SJCRH30 (cell line): ENCODE results near the gene ZC3HAV1. TPM values are rescaled to one million over a fixed set of nuclear protein-coding genes. Genes with fewer than 3 reads are reported as not detected.
"Not testable (repeated sequence)": the region's sequence is repeated elsewhere in the genome, so short reads cannot be mapped to it uniquely, and the experiment has no call there.

Source experiments
- DNase-seq, 2 experiments: peaks; one replicate each; pipeline ENCODE4 v3.0.0-alpha.2; 2015 to 2020
- H3K27ac ChIP-seq: fragments of 250-450 bp; sonication (Bioruptor Pico); 2 replicates; pipeline ENCODE4 v1.5.1; 2020; ENCODE audit warnings: mild to moderate bottlenecking, moderate library complexity
- H3K27me3 ChIP-seq: fragments of 250-450 bp; sonication (Bioruptor Pico); 2 replicates; pipeline ENCODE4 v1.5.1; 2020; ENCODE audit warnings: mild to moderate bottlenecking, moderate library complexity
- H3K36me3 ChIP-seq: fragments of 250-450 bp; sonication (Bioruptor Pico); 2 replicates; pipeline ENCODE4 v1.5.1; 2020; ENCODE audit warnings: mild to moderate bottlenecking, moderate library complexity
- H3K4me1 ChIP-seq: fragments of 250-450 bp; sonication (Bioruptor Pico); 2 replicates; pipeline ENCODE4 v1.5.1; 2020; ENCODE audit warnings: mild to moderate bottlenecking, moderate library complexity
- H3K4me3 ChIP-seq: fragments of 250-450 bp; sonication (Bioruptor Pico); 2 replicates; pipeline ENCODE4 v1.5.1; 2020; ENCODE audit warnings: mild to moderate bottlenecking, moderate library complexity
- H3K9me3 ChIP-seq: fragments of 250-450 bp; sonication (Bioruptor Pico); replicated peaks from 2 replicates; pipeline ENCODE4 v1.5.1; 2020; ENCODE audit warnings: mild to moderate bottlenecking, moderate library complexity
- total RNA-seq: library from RNA; depleted of rRNA; stranded (reverse); fragments of >200 nt; shearing (Covaris generic); gene quantifications from 2 replicates; pipeline ENCODE4 v1.2.3, GENCODE V29; 2014

Gene ZC3HAV1
- total RNA-seq, 1 experiment from 2014 or later, result 11.0 TPM

DNA sequence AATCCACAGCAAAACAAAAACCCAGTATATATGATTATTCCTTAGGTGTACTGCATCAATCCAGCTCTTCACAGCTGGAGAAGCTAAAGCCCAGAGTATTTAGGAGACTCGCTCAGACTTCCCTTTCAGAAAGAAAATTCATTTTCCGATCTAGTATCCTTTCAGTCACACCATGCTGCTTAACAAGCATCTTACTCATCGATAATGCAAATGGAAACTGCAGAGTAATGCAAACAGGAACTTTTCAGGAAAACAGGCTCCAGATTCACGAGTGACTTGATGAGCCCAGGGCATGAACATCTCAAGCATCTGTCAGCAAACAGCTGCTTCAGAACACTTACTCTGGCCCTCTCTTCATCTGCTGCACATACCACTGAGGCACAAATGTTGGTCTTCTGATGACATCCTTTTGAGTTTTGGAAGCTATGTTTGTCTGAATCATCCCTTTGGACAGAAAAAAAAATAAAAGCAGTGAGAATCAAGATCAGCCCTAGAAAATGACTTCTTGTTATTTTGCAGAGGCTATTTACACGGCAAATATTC is 48.8 kb downstream of the ZC3HAV1 start:
- Histone ChIP-seq H3K36me3 (no peaks in the 10 kb centered on the region; the same call in 1 of the 2 replicates), H3K27ac (no peak overlapping the region), H3K4me3 (no peak overlapping the region), H3K27me3 (no peaks in the 10 kb centered on the region), H3K9me3 (0 out of 2 replicates have a peak, but pooled peaks cover 3% of the 10 kb centered on the region), H3K4me1 (no peaks in the 10 kb centered on the region)
- no peak for DNase-seq

DNA sequence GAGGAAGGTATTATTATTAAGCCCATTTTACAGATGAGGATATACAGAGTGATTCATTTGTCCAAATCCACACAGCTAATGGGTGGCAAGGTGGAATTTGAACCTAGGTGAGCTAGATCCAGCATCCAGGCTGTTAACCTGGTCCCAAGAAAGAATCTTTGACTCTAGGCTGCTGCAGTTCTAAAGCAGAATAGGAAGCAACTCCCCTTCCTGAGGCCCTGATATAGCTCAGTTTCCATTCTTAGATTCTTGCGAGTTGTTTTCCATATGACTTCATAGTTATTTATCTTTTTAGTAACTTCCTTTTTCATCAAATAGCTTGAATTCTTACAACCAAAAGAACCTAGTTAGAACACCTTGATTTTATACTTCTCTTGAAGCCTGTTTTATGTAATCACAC is 49.6 kb downstream of the ZC3HAV1 start:
- 0 out of 2 replicates have a peak, but pooled peaks cover 3% of the 10 kb centered on the region for H3K9me3 ChIP-seq
- H3K27ac ChIP-seq, result no peak overlapping the region
- no peaks in the 10 kb centered on the region for H3K4me1 ChIP-seq

DNA sequence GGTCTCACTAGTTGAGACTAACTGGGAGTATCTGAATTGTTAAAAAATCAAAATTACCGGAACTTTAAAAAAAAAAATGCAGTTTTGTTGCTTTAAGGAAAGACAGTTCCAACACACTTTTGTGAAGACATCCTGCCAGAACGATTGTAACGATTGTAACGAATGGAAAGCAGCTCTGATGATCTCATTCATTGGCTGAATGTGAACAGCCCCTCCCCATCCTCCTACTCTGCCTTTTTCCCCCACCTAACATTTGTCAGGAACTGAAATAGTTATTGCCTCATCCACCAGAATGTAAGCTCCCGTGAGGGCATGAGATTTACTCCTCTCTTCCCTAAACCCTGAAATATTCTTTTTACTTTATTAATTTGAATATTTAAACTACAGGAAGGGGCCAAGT is 50.6 kb downstream of the ZC3HAV1 start:
- DNase-seq, result no peak
- no peaks in the 10 kb centered on the region; the same call in 1 of the 2 replicates for H3K36me3 ChIP-seq
- H3K4me3 ChIP-seq, result 0 out of 2 replicates have a peak overlapping the region, but pooled peaks have one; percentile 20
- H3K9me3 ChIP-seq, result 0 out of 2 replicates have a peak, but pooled peaks cover 3% of the 10 kb centered on the region
- no peaks in the 10 kb centered on the region for H3K27me3 ChIP-seq
- H3K27ac ChIP-seq, result no peak overlapping the region
- H3K4me1 ChIP-seq, result 0 out of 2 replicates have a peak, but pooled peaks cover 4% of the 10 kb centered on the region

More for the DNA sequence above, 49.6 kb downstream of the ZC3HAV1 start:
- no peak for DNase-seq
- no peak overlapping the region for H3K4me3 ChIP-seq
- H3K36me3 ChIP-seq, result no peaks in the 10 kb centered on the region; the same call in 1 of the 2 replicates
- H3K27me3 ChIP-seq, result no peaks in the 10 kb centered on the region

DNA sequence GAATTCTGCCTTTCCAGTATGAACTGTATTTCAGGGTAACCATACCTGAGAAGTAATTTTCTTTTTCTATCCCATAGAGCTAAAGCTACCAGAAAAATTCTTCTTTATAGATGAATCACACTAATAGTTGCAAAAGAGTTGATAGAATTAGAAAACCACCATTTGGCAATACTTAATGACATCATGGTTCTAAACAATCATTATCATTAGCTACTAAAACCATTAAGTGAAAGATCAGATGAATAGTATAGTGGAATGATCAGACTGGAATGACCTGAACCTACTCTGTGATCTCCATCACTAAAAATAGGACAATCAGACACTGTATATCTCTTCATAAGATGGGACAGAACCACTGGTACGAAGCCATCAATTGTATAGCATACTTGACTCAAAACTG is 53.8 kb downstream of the ZC3HAV1 start:
- Histone ChIP-seq H3K9me3 (no peaks in the 10 kb centered on the region), H3K36me3 (no peaks in the 10 kb centered on the region; the same call in 1 of the 2 replicates), H3K27ac (no peak overlapping the region), H3K4me3 (no peak overlapping the region), H3K4me1 (0 out of 2 replicates have a peak, but pooled peaks cover 5% of the 10 kb centered on the region), H3K27me3 (no peaks in the 10 kb centered on the region)
- no peak for DNase-seq

DNA sequence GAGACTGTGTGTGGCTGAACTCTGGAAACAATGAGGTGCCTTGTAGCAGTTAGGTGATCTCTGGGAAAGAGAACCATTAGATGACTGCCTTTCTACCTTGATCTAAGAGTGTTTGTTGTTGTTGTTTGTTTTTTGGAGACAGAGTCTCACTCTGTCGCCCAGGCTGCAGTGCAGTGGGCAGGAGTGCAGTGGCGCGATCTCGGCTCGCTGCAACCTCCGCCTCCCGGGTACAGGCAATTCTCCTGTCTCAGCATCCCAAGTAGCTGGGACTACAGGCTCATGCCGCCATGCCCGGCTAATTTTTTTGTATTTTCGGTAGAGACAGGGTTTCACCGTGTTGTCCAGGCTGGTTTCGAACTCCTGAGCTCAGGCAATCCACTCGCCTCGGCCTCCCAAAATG is 54.9 kb downstream of the ZC3HAV1 start:
- DNase-seq, H3K27me3 ChIP-seq, H3K4me1 ChIP-seq, H3K36me3 ChIP-seq, H3K4me3 ChIP-seq, H3K9me3 ChIP-seq, H3K27ac ChIP-seq: not testable (repeated sequence)

DNA sequence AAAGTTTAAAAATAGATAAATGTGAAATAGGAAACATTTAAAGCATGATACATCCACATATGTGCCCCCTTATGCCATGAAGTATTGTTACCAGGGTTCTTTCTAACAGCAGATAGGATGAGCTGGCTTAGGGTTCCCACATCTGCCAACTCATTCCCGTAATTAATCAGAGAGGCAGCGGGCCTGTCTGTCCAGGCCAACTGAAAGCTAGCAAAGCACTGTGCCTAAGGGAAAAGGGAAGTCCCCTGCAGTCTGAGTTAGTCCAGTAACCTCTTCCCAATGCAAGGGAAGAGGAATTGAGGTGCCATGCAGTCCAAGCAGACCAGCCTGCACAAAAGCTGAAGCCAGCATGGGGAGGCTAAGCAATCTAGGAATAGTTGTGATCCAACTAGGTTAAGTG is 55.4 kb downstream of the ZC3HAV1 start:
- DNase-seq, result peak; percentile 41 to 66
- H3K4me3 ChIP-seq, result peak overlapping the region; percentile 2; the same call in 1 of the 2 replicates
- H3K27ac ChIP-seq, result no peak overlapping the region; the same call in 1 of the 2 replicates
- no peaks in the 10 kb centered on the region for H3K9me3 ChIP-seq
- no peaks in the 10 kb centered on the region; the same call in 1 of the 2 replicates for H3K36me3 ChIP-seq
- H3K4me1 ChIP-seq, result 0 out of 2 replicates have a peak, but pooled peaks cover 5% of the 10 kb centered on the region
- no peaks in the 10 kb centered on the region; the same call in 1 of the 2 replicates for H3K27me3 ChIP-seq

DNA sequence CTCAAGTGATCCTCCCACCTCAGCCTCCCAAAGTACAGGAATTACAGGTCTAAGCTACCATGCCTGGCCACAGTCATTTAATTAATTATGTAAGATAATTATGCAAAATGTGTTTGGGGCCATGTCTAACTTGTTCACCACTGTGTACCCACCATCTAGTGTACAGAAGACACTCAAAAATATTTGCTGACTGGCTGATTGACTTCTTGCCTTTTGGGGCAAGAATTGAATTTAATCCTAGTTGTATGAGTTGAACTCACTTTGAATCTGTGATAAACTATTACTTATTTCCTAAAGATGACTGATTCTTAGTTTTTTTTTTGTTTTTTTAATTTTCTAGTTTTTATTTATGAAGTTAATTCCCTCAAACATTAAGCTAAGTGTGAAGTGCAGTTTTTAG is 57.9 kb downstream of the ZC3HAV1 start:
- Histone ChIP-seq H3K4me3 (no peak overlapping the region), H3K27ac (no peak overlapping the region), H3K36me3 (no peaks in the 10 kb centered on the region; the same call in 1 of the 2 replicates), H3K4me1 (0 out of 2 replicates have a peak, but pooled peaks cover 5% of the 10 kb centered on the region), H3K27me3 (no peaks in the 10 kb centered on the region; the same call in 1 of the 2 replicates), H3K9me3 (no peaks in the 10 kb centered on the region)
- DNase-seq, result no peak

DNA sequence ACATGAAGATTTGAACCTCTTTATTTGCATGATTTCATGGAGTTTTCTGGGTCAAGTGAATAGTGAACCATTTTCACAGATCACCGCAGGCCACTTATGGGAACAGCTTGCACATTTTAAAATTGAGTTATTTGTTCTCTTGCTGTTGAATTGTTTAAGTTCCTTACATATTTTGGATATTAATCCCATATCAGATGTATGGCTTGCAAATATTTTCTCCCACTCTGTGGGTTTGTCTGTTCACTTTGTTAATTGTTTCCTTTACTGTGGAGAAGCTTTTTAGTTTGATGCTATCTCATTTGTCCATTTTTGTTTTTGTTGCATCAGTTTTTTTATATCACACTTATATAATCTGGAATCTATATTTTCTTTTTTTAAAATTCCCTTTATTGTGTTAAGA is 59.6 kb downstream of the ZC3HAV1 start:
- no peak overlapping the region for H3K27ac ChIP-seq
- no peaks in the 10 kb centered on the region; the same call in 1 of the 2 replicates for H3K36me3 ChIP-seq
- no peak overlapping the region for H3K4me3 ChIP-seq
- no peak for DNase-seq
- no peaks in the 10 kb centered on the region for H3K9me3 ChIP-seq
- H3K4me1 ChIP-seq, result 0 out of 2 replicates have a peak, but pooled peaks cover 5% of the 10 kb centered on the region
- no peaks in the 10 kb centered on the region; the same call in 1 of the 2 replicates for H3K27me3 ChIP-seq

DNA sequence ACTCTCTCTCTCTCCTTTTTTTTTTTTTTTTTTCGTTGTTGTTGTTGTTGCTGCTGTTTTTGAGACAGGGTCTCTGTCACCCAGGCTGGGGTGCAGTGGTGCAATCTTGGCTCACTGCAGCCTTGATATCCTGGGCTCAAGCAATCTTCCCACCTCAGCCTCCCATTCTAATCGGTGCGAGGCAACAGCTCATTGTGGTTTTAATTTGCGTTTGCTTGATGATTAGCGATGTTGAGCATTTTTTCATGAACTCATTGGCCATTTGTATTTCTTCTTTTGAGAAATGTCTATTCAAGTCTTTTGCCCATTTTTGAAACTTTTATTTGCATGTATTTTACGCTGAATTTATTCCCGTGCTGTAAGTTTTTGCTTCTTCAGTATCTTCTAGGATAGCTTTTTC is 60.4 kb downstream of the ZC3HAV1 start:
- H3K27ac ChIP-seq, result no peak overlapping the region
- no peak for DNase-seq
- no peaks in the 10 kb centered on the region; the same call in 1 of the 2 replicates for H3K36me3 ChIP-seq
- H3K9me3 ChIP-seq, result no peaks in the 10 kb centered on the region
- H3K4me3 ChIP-seq, result no peak overlapping the region
- 0 out of 2 replicates have a peak, but pooled peaks cover 2% of the 10 kb centered on the region for H3K4me1 ChIP-seq
- H3K27me3 ChIP-seq, result no peaks in the 10 kb centered on the region; the same call in 1 of the 2 replicates

DNA sequence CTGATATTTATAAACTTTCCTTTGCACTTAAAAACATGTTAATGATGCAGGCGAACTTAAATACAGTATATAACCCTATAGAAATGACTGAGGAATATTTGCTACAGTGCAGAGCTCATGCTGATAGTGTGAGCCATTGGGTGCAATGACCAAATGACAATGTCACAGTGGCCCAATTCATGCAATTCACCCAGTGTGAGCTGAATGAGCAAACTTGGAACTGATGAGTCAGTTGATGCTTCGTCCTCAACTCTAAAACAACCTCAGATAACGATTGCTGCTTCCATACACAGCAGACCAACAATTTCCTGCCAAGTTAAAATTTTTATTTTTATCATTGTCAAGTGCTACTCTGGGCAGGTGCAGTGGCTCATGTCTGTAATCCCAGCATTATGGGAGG is 61.5 kb downstream of the ZC3HAV1 start:
- no peak overlapping the region for H3K4me3 ChIP-seq
- H3K27me3 ChIP-seq, result no peaks in the 10 kb centered on the region; the same call in 1 of the 2 replicates
- no peak overlapping the region for H3K27ac ChIP-seq
- no peak for DNase-seq
- no peaks in the 10 kb centered on the region for H3K9me3 ChIP-seq
- H3K36me3 ChIP-seq, result no peaks in the 10 kb centered on the region; the same call in 1 of the 2 replicates
- H3K4me1 ChIP-seq, result no peaks in the 10 kb centered on the region

DNA sequence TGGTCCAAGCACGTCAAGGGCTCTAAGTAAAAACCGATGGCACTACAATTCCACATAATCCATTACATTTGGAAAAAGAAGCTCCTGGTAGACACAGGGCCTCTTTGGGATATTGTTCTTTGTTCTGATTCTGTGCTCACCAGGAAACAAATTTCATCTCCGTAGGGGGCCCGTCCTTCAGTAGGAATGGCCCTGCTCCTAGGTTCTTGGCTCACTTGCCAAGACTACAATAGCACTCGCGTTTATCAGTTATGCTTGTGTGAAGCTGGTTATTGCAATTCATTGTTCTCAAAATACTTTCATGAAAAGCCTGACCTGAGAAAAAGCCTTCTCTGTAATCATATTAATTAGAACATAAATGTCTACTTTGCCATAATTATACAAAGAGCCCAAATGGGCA is 63.4 kb downstream of the ZC3HAV1 start:
- Histone ChIP-seq H3K4me1 (no peaks in the 10 kb centered on the region), H3K9me3 (no peaks in the 10 kb centered on the region), H3K4me3 (no peak overlapping the region), H3K27ac (no peak overlapping the region), H3K27me3 (no peaks in the 10 kb centered on the region; the same call in 1 of the 2 replicates), H3K36me3 (no peaks in the 10 kb centered on the region; the same call in 1 of the 2 replicates)
- DNase-seq, result no peak

DNA sequence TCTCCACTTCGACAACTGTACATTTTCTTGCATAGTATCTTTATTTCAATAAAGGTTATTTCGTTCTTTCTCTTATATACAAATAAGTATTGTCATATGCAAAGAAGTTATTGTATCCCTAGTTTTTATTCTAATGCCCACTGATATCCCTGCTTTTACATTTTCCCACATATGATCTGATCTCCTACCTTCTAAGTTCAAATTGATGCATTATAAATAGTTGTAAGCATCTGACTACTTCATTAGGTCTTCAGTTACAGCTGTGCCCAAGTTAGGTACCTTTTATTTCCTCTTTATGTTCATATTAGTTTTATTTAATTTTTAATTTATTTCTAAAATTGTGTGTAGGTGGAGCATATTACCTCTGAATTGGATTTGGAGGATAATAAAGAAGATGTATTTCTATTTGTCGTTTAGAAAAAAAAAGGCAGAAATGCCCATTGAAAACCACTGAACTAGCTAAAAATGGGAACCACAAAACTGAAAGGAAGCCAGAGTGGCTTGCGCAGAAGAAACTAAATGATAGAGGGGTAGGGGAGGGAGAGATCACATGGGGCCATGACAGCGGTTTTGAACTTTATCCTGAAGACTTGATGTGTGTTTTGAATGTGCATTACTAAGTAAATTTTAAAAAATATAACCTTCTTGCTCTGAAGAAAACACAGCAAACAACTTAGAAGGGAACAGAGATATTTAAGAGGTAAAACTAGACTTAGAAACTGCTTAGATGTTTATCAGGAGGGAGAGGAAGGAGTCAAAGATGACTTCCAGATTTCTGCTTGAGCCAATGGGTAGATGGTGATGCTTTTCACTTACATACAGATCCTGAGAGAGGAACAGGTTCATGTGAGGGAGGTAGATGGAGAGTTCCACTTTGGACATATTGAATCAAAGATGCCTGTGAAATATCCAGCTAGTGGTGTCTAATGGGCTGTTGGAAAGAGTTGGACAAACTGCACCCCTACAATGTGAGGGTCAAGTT is 64.4 kb downstream of the ZC3HAV1 start:
- no peaks in the 10 kb centered on the region for H3K9me3 ChIP-seq
- no peak for DNase-seq
- H3K4me1 ChIP-seq, result no peaks in the 10 kb centered on the region
- H3K4me3 ChIP-seq, result no peak overlapping the region
- no peaks in the 10 kb centered on the region; the same call in 1 of the 2 replicates for H3K27me3 ChIP-seq
- no peak overlapping the region for H3K27ac ChIP-seq
- H3K36me3 ChIP-seq, result no peaks in the 10 kb centered on the region; the same call in 1 of the 2 replicates

DNA sequence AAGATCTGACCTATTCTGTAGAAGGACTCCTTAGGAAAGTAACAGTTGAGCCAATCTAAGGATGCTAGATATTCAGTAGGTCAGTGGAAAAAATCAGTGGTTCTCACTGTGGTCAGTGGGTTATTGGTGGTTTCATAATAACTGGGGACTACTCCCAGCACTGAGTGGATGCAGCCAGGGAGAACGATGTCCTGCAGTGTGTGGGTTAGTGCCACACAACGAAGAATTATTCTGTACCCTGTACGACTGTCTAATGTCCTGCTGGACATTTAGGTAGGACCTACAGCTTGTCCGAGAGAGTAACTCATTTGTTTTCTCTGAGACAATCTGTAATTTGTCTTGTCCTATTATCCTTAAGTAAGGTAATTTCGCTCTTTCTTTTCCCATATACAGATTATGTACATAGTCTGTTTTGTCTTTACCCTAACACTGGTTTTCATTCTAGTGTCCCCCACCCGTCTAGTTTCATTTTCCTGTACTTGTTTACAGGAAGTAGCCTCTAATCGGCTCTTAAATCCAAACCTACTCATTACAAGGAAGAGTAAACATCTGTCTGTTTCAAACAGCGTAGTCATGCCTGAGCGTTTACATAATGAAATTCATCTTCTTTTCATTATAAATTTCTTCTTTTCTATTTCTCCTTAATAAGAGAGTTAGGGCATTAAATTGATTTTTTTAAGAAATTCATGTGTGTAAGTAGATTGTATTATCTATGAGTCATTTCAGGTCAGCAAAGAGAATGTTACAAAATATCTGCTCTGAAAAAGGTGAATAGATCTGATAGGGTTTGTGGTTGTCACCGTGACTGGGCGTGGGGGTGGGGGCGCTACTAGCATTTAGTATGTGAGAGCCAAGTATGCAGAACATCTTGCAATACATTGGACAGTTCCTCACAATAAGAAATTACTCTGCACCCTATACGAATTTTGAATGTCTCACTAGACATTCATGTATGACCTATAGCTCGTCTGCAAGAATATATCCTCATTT is 65.4 kb downstream of the ZC3HAV1 start:
- Histone ChIP-seq H3K9me3 (no peaks in the 10 kb centered on the region), H3K4me3 (no peak overlapping the region), H3K4me1 (no peaks in the 10 kb centered on the region), H3K27ac (no peak overlapping the region), H3K36me3 (no peaks in the 10 kb centered on the region; the same call in 1 of the 2 replicates), H3K27me3 (no peaks in the 10 kb centered on the region)
- no peak for DNase-seq
